Femur (tissue), 1 donor: ENCODE results near the gene SEMA6A.

Experiments used
- DNase-seq: peaks from one replicate; pipeline ENCODE4 v3.0.0-alpha.2; 2017

Gene SEMA6A

GRCh38 chr5:116428966-116429365 lies 145.7 kb downstream of the SEMA6A start:
- no peak for DNase-seq

GRCh38 chr5:116428413-116428812 lies 146.2 kb downstream of the SEMA6A start:
- no peak for DNase-seq

- DNase-seq, result no peak
Measured at GRCh38 chr5:116424951-116425350, 149.7 kb downstream of the SEMA6A start.

GRCh38 chr5:116424258-116424615 lies 150.4 kb downstream of the SEMA6A start:
- DNase-seq, result no peak

GRCh38 chr5:116423587-116424257 lies 150.9 kb downstream of the SEMA6A start:
- DNase-seq, result no peak

- DNase-seq, result no peak
Measured at GRCh38 chr5:116423141-116423540, 151.5 kb downstream of the SEMA6A start.

- DNase-seq, result no peak
Measured at GRCh38 chr5:116421080-116421629, 153.5 kb downstream of the SEMA6A start.

- no peak for DNase-seq
Measured at GRCh38 chr5:116420540-116420939, 154.1 kb downstream of the SEMA6A start.

- DNase-seq, result no peak
Measured at GRCh38 chr5:116419258-116419657, 155.4 kb downstream of the SEMA6A start.

- no peak for DNase-seq
Measured at GRCh38 chr5:116418774-116419173, 155.8 kb downstream of the SEMA6A start.

- DNase-seq, result no peak
Measured at GRCh38 chr5:116418016-116418415, 156.6 kb downstream of the SEMA6A start.

GRCh38 chr5:116415989-116416388 lies 158.6 kb downstream of the SEMA6A start:
- DNase-seq, result no peak

GRCh38 chr5:116415182-116415581 lies 159.4 kb downstream of the SEMA6A start:
- peak; percentile 61 for DNase-seq

GRCh38 chr5:116411101-116411571 lies 163.5 kb downstream of the SEMA6A start:
- peak; percentile 70 for DNase-seq

- DNase-seq, result no peak
Measured at GRCh38 chr5:116410336-116410890, 164.2 kb downstream of the SEMA6A start.

- no peak for DNase-seq
Measured at GRCh38 chr5:116409591-116410296, 164.9 kb downstream of the SEMA6A start.

- DNase-seq, result no peak
Measured at GRCh38 chr5:116406306-116407041, 168.1 kb downstream of the SEMA6A start.

- no peak for DNase-seq
Measured at GRCh38 chr5:116404792-116405191, 169.8 kb downstream of the SEMA6A start.

- DNase-seq, result no peak
Measured at GRCh38 chr5:116404016-116404415, 170.6 kb downstream of the SEMA6A start.

- no peak for DNase-seq
Measured at GRCh38 chr5:116402235-116402634, 172.4 kb downstream of the SEMA6A start.

- no peak for DNase-seq
Measured at GRCh38 chr5:116401576-116401975, 173.0 kb downstream of the SEMA6A start.

GRCh38 chr5:116396476-116397099 lies 178.0 kb downstream of the SEMA6A start:
- DNase-seq, result no peak
